ENCODE data around the gene AP1G1.
"Not testable (repeated sequence)": the region's sequence is repeated elsewhere in the genome, so short reads cannot be mapped to it uniquely, and the experiment has no call there.

Gene AP1G1

DNA sequence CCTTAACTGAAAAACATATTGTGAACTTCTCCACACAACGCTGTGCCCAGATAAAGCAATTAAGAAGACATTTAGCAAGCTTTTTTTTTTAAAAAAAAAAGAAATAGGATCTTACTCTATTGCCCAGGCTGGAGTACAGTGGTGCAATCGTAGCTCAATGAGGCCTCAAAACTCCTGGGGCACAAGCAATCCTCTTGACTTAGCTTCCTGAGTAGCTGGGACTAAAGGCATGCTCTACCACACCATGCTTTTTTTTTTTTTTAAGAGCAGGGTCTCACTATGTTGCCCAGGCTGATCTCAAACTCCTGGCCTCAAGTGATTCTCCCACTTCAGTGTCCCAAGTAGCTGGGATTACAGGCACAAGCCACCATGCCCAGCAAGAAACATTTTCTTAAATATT lies 20.1 kb downstream of the AP1G1 start:
- ChIA-PET CTCF (interaction anchor here (0.6 to 1.0 kb wide), 2 partner anchors 173 to 180 kb away, joined by 3 to 4 read pairs; no protein-coding TSS in a partner anchor), POLR2A (interaction anchor here (1.8 kb wide), 1 partner anchor 21 kb away, joined by 4 read pairs; no protein-coding TSS in a partner anchor)
- Histone ChIP-seq H3K27ac (ENCODE audit: extremely low read depth, low read depth, low read length) (no peak overlapping the region), H3K4me1 (ENCODE audit: control insufficient read depth, insufficient read depth, low read length) (no peaks in the 10 kb centered on the region), H3K4me3 (ENCODE audit: low read depth, low read length) (no peak overlapping the region), H3K36me3 (ENCODE audit: control insufficient read depth in 2 of 2, insufficient read depth in 1 of 2, low read length in 2 of 2) (peaks cover 6 to 38% of the 10 kb centered on the region in 2 experiments), H3K9me3 (ENCODE audit: control insufficient read depth, insufficient read depth, low read depth, low read length) (no peaks in the 10 kb centered on the region)
- TF ChIP-seq, protein P1, sequence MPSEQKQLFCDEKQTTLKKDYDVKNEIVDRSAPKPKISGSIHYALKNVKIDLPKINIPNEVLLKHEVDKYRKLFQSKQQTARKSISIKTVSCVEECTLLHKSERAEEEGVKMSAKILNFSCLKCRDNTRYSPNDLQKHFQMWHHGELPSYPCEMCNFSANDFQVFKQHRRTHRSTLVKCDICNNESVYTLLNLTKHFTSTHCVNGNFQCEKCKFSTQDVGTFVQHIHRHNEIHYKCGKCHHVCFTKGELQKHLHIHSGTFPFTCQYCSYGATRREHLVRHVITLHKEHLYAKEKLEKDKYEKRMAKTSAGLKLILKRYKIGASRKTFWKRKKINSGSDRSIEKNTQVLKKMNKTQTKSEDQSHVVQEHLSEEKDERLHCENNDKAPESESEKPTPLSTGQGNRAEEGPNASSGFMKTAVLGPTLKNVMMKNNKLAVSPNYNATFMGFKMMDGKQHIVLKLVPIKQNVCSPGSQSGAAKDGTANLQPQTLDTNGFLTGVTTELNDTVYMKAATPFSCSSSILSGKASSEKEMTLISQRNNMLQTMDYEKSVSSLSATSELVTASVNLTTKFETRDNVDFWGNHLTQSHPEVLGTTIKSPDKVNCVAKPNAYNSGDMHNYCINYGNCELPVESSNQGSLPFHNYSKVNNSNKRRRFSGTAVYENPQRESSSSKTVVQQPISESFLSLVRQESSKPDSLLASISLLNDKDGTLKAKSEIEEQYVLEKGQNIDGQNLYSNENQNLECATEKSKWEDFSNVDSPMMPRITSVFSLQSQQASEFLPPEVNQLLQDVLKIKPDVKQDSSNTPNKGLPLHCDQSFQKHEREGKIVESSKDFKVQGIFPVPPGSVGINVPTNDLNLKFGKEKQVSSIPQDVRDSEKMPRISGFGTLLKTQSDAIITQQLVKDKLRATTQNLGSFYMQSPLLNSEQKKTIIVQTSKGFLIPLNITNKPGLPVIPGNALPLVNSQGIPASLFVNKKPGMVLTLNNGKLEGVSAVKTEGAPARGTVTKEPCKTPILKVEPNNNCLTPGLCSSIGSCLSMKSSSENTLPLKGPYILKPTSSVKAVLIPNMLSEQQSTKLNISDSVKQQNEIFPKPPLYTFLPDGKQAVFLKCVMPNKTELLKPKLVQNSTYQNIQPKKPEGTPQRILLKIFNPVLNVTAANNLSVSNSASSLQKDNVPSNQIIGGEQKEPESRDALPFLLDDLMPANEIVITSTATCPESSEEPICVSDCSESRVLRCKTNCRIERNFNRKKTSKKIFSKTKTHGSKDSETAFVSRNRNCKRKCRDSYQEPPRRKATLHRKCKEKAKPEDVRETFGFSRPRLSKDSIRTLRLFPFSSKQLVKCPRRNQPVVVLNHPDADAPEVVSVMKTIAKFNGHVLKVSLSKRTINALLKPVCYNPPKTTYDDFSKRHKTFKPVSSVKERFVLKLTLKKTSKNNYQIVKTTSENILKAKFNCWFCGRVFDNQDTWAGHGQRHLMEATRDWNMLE (tag by site-specific recombination; conservative IDR thresholded peaks at IDR 0.05; ENCODE audit: low read depth): no peak
- TF ChIP-seq, protein P2, sequence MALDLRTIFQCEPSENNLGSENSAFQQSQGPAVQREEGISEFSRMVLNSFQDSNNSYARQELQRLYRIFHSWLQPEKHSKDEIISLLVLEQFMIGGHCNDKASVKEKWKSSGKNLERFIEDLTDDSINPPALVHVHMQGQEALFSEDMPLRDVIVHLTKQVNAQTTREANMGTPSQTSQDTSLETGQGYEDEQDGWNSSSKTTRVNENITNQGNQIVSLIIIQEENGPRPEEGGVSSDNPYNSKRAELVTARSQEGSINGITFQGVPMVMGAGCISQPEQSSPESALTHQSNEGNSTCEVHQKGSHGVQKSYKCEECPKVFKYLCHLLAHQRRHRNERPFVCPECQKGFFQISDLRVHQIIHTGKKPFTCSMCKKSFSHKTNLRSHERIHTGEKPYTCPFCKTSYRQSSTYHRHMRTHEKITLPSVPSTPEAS (tag by site-specific recombination; IDR thresholded peaks at IDR 0.05): no peak
- TF ChIP-seq ZNF121 (tag by site-specific recombination; IDR thresholded peaks at IDR 0.05): peak; percentile 78

DNA sequence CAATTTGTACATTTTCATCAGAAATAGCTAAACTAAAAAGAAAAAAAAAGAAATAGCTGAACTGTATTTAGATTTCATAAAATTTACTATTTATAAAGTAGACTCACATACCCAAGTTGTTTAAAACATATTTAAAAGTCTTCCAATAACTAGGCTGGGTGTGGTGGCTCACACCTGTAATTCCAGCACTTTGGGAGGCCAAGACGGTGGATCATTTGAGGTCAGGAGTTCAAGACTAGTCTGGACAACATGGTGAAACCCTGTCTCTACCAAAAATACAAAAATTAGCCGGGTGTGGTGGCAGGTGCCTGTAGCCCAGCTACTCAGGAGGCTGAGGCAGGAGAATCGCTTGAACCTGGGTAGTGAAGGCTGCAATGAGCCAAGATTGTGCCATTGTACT lies 23.5 kb downstream of the AP1G1 start:
- POLR2A ChIA-PET: not testable (repeated sequence)

DNA sequence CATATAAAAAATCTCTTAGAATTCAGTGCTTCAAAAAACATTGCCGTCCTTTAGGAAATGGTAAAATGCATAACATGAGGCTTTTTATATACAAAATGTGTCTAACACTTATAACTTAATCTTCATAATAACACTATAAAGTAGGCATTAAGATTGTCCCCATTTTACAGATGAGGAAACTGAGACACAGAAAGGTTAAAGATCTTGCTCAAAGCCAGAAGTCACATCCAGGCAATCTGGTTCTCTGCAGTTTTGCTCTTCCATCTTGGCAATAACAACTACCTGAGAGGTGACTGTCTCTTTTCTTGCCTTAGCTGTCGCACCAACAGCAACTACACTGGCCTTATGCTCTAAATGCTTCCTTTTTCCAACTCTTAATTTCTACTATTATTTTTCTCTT lies 24.5 kb downstream of the AP1G1 start:
- Histone ChIP-seq H3K4me3 (ENCODE audit: low read depth, low read length) (no peak overlapping the region), H3K27ac (ENCODE audit: extremely low read depth, low read depth, low read length) (no peak overlapping the region), H3K4me1 (ENCODE audit: control insufficient read depth, insufficient read depth, low read length) (no peaks in the 10 kb centered on the region), H3K36me3 (ENCODE audit: control insufficient read depth in 2 of 2, insufficient read depth in 1 of 2, low read length in 2 of 2) (peaks cover 6 to 39% of the 10 kb centered on the region in 2 experiments), H3K9me3 (ENCODE audit: control insufficient read depth, insufficient read depth, low read depth, low read length) (no peaks in the 10 kb centered on the region)
- POLR2A ChIA-PET: no interaction called here
- CTCF ChIA-PET: no interaction called here
- TF ChIP-seq, protein P1 (tag by site-specific recombination; conservative IDR thresholded peaks at IDR 0.05; ENCODE audit: low read depth): no peak
- TF ChIP-seq ZNF394 (tag by site-specific recombination; IDR thresholded peaks at IDR 0.05; ENCODE audit: borderline replicate concordance) (no peak), ZNF223 (tag by site-specific recombination; IDR thresholded peaks at IDR 0.05) (no peak), BCL11A (tag by site-specific recombination; IDR thresholded peaks at IDR 0.05; ENCODE audit: low read depth) (no peak), ZNF621 (tag by site-specific recombination; IDR thresholded peaks at IDR 0.05) (no peak), ZNF558 (tag by site-specific recombination; IDR thresholded peaks at IDR 0.05) (no peak), ZNF530 (tag by site-specific recombination; IDR thresholded peaks at IDR 0.05; ENCODE audit: low read depth) (no peak)
- TF ChIP-seq, protein P3, sequence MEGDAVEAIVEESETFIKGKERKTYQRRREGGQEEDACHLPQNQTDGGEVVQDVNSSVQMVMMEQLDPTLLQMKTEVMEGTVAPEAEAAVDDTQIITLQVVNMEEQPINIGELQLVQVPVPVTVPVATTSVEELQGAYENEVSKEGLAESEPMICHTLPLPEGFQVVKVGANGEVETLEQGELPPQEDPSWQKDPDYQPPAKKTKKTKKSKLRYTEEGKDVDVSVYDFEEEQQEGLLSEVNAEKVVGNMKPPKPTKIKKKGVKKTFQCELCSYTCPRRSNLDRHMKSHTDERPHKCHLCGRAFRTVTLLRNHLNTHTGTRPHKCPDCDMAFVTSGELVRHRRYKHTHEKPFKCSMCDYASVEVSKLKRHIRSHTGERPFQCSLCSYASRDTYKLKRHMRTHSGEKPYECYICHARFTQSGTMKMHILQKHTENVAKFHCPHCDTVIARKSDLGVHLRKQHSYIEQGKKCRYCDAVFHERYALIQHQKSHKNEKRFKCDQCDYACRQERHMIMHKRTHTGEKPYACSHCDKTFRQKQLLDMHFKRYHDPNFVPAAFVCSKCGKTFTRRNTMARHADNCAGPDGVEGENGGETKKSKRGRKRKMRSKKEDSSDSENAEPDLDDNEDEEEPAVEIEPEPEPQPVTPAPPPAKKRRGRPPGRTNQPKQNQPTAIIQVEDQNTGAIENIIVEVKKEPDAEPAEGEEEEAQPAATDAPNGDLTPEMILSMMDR (tag by site-specific recombination; IDR thresholded peaks at IDR 0.05): no peak
- TF ChIP-seq, protein P4, sequence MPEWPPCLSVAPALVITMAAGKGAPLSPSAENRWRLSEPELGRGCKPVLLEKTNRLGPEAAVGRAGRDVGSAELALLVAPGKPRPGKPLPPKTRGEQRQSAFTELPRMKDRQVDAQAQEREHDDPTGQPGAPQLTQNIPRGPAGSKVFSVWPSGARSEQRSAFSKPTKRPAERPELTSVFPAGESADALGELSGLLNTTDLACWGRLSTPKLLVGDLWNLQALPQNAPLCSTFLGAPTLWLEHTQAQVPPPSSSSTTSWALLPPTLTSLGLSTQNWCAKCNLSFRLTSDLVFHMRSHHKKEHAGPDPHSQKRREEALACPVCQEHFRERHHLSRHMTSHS (tag by site-specific recombination; IDR thresholded peaks at IDR 0.05): no peak

More for the DNA sequence above, 23.5 kb downstream of the AP1G1 start:
- H3K4me1 ChIP-seq (ENCODE audit: control insufficient read depth, insufficient read depth, low read length); H3K27ac ChIP-seq (ENCODE audit: extremely low read depth, low read depth, low read length); H3K9me3 ChIP-seq (ENCODE audit: control insufficient read depth, insufficient read depth, low read depth, low read length); CTCF ChIA-PET; H3K4me3 ChIP-seq (ENCODE audit: low read depth, low read length): not testable (repeated sequence)
- H3K36me3 ChIP-seq (ENCODE audit: control insufficient read depth in 2 of 2, insufficient read depth in 1 of 2, low read length in 2 of 2): peaks cover 6 to 37% of the 10 kb centered on the region in 2 experiments

All from HEK293 (cell line).